ENCODE results near the gene C22orf39. TPM values are rescaled to one million over a fixed set of nuclear protein-coding genes. Genes with fewer than 3 reads are reported as not detected.
"Not testable (repeated sequence)": the region's sequence is repeated elsewhere in the genome, so short reads cannot be mapped to it uniquely, and the experiment has no call there.

Gene C22orf39
- total and polyA plus RNA-seq, 4 donors: 11.3 to 22.4 (median 13.5) TPM

DNA sequence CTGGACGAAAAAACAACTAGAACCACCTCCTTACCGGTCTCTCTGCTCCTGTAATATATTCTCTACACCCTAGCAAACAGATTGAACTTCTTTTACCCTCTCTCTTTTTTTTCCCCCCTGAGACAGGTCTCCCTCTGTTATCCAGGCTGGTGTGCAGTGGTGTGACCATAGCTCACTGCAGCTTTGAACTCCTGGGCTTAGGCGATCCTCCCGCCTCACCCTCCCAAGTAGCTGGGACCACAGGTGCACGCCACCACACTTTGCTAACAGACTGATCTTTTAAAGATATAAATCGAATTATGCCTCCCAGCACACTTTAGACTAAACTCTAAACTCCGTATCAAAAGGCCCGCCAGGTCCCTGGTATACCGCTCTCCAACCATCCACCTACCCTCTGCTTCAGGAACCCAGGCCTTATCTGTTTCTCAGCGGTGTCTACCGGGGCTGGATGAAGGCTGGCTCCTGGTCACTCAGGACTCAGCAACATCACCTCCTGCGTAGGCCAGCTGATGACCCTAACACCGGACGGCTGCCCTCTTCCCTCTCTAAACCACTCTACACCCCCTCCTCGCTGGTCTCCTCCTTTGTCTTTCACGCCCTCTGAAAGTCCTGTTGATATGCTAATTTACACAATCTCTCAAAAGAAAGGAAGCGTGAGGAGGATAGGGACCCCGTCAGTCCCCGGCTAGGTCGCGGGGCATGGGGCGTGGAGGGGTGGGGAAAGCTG, 745 bp downstream of the C22orf39 start:
- Histone ChIP-seq H3K9ac (ENCODE audit: low read depth in 1 of 2, low read length in 2 of 2) (peak overlapping the region; percentile 73 to 89), H3K27me3 (ENCODE audit: control insufficient read depth in 4 of 4, insufficient read depth in 4 of 4, low read length in 3 of 4) (no peaks in the 10 kb centered on the region), H3K4me3 (ENCODE audit: low read depth in 1 of 3, low read length in 3 of 3) (peak overlapping the region; percentile 82 to 91 (median 89)), H3K36me3 (ENCODE audit: control insufficient read depth in 4 of 4, insufficient read depth in 3 of 4, low read depth in 1 of 4, low read length in 3 of 4) (peaks cover 0 to 19% (median 12%) of the 10 kb centered on the region in 4 donors), H3K4me1 (ENCODE audit: control insufficient read depth in 4 of 4, insufficient read depth in 4 of 4, low read length in 3 of 4) (peaks cover 4 to 19% (median 12%) of the 10 kb centered on the region in 4 donors), H3K27ac (ENCODE audit: low read depth in 1 of 2, low read length in 2 of 2) (peak overlapping the region; percentile 93 to 97), H3K9me3 (ENCODE audit: control insufficient read depth in 4 of 4, low read length in 3 of 4) (no peaks in the 10 kb centered on the region)
- no peak for TF ChIP-seq RAD21 (IDR thresholded peaks at IDR 0.05)
- no peak for TF ChIP-seq NR2F2 (IDR thresholded peaks at IDR 0.05)
- TF ChIP-seq HNF4A (conservative IDR thresholded peaks at IDR 0.05): no peak
- TF ChIP-seq, protein P1, sequence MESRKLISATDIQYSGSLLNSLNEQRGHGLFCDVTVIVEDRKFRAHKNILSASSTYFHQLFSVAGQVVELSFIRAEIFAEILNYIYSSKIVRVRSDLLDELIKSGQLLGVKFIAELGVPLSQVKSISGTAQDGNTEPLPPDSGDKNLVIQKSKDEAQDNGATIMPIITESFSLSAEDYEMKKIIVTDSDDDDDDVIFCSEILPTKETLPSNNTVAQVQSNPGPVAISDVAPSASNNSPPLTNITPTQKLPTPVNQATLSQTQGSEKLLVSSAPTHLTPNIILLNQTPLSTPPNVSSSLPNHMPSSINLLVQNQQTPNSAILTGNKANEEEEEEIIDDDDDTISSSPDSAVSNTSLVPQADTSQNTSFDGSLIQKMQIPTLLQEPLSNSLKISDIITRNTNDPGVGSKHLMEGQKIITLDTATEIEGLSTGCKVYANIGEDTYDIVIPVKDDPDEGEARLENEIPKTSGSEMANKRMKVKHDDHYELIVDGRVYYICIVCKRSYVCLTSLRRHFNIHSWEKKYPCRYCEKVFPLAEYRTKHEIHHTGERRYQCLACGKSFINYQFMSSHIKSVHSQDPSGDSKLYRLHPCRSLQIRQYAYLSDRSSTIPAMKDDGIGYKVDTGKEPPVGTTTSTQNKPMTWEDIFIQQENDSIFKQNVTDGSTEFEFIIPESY (IDR thresholded peaks at IDR 0.05): no peak
- no peak for TF ChIP-seq FOXA1 (IDR thresholded peaks at IDR 0.05)
- TF ChIP-seq RXRA (IDR thresholded peaks at IDR 0.05): no peak
- TF ChIP-seq FOXA2 (IDR thresholded peaks at IDR 0.05): no peak
- TF ChIP-seq, protein P2, sequence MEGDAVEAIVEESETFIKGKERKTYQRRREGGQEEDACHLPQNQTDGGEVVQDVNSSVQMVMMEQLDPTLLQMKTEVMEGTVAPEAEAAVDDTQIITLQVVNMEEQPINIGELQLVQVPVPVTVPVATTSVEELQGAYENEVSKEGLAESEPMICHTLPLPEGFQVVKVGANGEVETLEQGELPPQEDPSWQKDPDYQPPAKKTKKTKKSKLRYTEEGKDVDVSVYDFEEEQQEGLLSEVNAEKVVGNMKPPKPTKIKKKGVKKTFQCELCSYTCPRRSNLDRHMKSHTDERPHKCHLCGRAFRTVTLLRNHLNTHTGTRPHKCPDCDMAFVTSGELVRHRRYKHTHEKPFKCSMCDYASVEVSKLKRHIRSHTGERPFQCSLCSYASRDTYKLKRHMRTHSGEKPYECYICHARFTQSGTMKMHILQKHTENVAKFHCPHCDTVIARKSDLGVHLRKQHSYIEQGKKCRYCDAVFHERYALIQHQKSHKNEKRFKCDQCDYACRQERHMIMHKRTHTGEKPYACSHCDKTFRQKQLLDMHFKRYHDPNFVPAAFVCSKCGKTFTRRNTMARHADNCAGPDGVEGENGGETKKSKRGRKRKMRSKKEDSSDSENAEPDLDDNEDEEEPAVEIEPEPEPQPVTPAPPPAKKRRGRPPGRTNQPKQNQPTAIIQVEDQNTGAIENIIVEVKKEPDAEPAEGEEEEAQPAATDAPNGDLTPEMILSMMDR (IDR thresholded peaks at IDR 0.05; ENCODE audit: low read depth, low read length, missing input control): no peak
- no peak for TF ChIP-seq JUND (IDR thresholded peaks at IDR 0.05)
- no peak for TF ChIP-seq TAF1 (conservative IDR thresholded peaks at IDR 0.05)
- TF ChIP-seq GABPA (IDR thresholded peaks at IDR 0.05 in 1 of 2, conservative IDR thresholded peaks at IDR 0.05 in 1 of 2): no peak
- TF ChIP-seq, protein P3, sequence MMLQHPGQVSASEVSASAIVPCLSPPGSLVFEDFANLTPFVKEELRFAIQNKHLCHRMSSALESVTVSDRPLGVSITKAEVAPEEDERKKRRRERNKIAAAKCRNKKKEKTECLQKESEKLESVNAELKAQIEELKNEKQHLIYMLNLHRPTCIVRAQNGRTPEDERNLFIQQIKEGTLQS (IDR thresholded peaks at IDR 0.05): no peak
- TF ChIP-seq, protein P4, sequence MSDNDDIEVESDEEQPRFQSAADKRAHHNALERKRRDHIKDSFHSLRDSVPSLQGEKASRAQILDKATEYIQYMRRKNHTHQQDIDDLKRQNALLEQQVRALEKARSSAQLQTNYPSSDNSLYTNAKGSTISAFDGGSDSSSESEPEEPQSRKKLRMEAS (IDR thresholded peaks at IDR 0.05): no peak
- TF ChIP-seq, protein P5, sequence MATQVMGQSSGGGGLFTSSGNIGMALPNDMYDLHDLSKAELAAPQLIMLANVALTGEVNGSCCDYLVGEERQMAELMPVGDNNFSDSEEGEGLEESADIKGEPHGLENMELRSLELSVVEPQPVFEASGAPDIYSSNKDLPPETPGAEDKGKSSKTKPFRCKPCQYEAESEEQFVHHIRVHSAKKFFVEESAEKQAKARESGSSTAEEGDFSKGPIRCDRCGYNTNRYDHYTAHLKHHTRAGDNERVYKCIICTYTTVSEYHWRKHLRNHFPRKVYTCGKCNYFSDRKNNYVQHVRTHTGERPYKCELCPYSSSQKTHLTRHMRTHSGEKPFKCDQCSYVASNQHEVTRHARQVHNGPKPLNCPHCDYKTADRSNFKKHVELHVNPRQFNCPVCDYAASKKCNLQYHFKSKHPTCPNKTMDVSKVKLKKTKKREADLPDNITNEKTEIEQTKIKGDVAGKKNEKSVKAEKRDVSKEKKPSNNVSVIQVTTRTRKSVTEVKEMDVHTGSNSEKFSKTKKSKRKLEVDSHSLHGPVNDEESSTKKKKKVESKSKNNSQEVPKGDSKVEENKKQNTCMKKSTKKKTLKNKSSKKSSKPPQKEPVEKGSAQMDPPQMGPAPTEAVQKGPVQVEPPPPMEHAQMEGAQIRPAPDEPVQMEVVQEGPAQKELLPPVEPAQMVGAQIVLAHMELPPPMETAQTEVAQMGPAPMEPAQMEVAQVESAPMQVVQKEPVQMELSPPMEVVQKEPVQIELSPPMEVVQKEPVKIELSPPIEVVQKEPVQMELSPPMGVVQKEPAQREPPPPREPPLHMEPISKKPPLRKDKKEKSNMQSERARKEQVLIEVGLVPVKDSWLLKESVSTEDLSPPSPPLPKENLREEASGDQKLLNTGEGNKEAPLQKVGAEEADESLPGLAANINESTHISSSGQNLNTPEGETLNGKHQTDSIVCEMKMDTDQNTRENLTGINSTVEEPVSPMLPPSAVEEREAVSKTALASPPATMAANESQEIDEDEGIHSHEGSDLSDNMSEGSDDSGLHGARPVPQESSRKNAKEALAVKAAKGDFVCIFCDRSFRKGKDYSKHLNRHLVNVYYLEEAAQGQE (IDR thresholded peaks at IDR 0.05): no peak
- no peak for TF ChIP-seq SP1 (IDR thresholded peaks at IDR 0.05)
- no peak for TF ChIP-seq YY1 (IDR thresholded peaks at IDR 0.05)
- TF ChIP-seq HNF4G (IDR thresholded peaks at IDR 0.05): no peak
- TF ChIP-seq EGR1 (IDR thresholded peaks at IDR 0.05; ENCODE audit: low read depth in 2 of 2): no peak
- WGBS: 23% methylated on average over 22 of the region's 22 CpGs
- peak; percentile 49 for DNase-seq (ENCODE audit: low spot score)

DNA sequence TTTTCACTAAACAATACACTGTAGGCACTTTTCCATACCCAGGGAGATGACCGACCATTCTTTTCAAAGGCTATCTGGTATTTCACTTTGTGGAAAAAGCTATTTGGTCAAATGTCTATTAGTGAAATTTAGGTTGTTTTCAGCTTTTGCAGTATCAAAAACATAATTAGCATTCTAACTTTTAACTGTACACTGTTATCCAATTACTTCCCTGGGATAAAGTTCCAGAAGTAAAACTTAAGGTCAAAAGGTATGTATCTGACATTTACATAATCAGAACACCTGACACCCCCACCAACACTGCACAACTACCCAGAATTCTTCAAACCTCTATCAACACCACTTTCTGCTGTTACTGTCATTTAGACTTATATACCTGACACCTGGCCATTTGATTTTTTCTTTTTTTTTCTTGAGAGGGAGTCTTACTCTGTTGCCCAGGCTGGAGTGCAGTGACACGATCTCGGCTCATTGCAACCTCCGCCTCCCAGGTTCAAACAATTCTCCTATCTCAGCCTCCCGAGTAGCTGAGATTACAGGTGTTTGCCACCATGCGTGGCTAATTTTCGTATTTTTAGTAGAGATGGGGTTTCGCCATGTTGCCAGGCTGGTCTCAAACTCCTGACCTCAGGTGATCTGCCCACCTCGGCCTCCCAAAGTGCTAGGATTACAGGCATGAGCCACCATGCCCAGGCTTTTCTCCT, 2.1 kb downstream of the C22orf39 start:
- H3K4me1 ChIP-seq (ENCODE audit: control insufficient read depth in 4 of 4, insufficient read depth in 4 of 4, low read length in 3 of 4): peaks cover 4 to 21% (median 14%) of the 10 kb centered on the region in 4 donors
- not testable (repeated sequence) for H3K9me3 ChIP-seq (ENCODE audit: control insufficient read depth in 4 of 4, low read length in 3 of 4); H3K4me3 ChIP-seq (ENCODE audit: low read depth in 1 of 3, low read length in 3 of 3); H3K27ac ChIP-seq (ENCODE audit: low read depth in 1 of 2, low read length in 2 of 2); H3K9ac ChIP-seq (ENCODE audit: low read depth in 1 of 2, low read length in 2 of 2); DNase-seq (ENCODE audit: low spot score); H3K27me3 ChIP-seq (ENCODE audit: control insufficient read depth in 4 of 4, insufficient read depth in 4 of 4, low read length in 3 of 4)
- 94% methylated on average over 9 of the region's 9 CpGs for whole genome bisulfite sequencing
- H3K36me3 ChIP-seq (ENCODE audit: control insufficient read depth in 4 of 4, insufficient read depth in 3 of 4, low read depth in 1 of 4, low read length in 3 of 4): peaks cover 0 to 13% (median 6%) of the 10 kb centered on the region in 4 donors

All from liver (tissue), 9 donors.